SK-N-SH treated with all-trans-retinoic acid at 6 μM for 48 hours (cell line): Measurements from ENCODE around the gene FETUB.

Experiments used
- BACH2 ChIP-seq: fragments of 250-450 bp; sonication (Bioruptor Pico); IDR thresholded peaks from 2 replicates; pipeline ENCODE4 v1.9.0; 2021; ENCODE audit warnings: mild to moderate bottlenecking, borderline replicate concordance
- CREB5 ChIP-seq: fragments of 250-450 bp; sonication (Bioruptor Pico); IDR thresholded peaks from 2 replicates; pipeline ENCODE4 v1.5.1; 2020; ENCODE audit warnings: low read depth, mild to moderate bottlenecking, moderate library complexity
- CSRNP3 ChIP-seq: fragments of 250-450 bp; sonication (Bioruptor Pico); IDR thresholded peaks from 2 replicates; pipeline ENCODE4 v1.5.1; 2021; ENCODE audit warnings: mild to moderate bottlenecking, moderate library complexity
- PATZ1 ChIP-seq: fragments of 250-450 bp; sonication (Bioruptor Pico); IDR thresholded peaks from 2 replicates; pipeline ENCODE4 v1.8.0; 2020; ENCODE audit warnings: mild to moderate bottlenecking, moderate library complexity, borderline replicate concordance
- ZFP30 ChIP-seq: fragments of 450-650 bp; formaldehyde crosslinking; IDR thresholded peaks from 2 replicates; pipeline ENCODE4 v1.5.0; 2022; ENCODE audit warnings: mild to moderate bottlenecking, moderate library complexity
- ZNF70 ChIP-seq: fragments of 450-650 bp; formaldehyde crosslinking; IDR thresholded peaks from 2 replicates; pipeline ENCODE4 v1.5.0; 2020; ENCODE audit warnings: mild to moderate bottlenecking, moderate library complexity
- ZNF8 ChIP-seq: fragments of 450-650 bp; formaldehyde crosslinking; IDR thresholded peaks from 2 replicates; pipeline ENCODE4 v1.5.0; 2020; ENCODE audit warnings: mild to moderate bottlenecking, moderate library complexity

GRCh38 chr3:186614597-186615483, 25.4 kb upstream of the FETUB start:
- TF ChIP-seq CREB5 (CRISPR knock-in tag) = no peak
- TF ChIP-seq ZNF70 (CRISPR knock-in tag) = no peak
- no peak for TF ChIP-seq PATZ1 (CRISPR knock-in tag)
- TF ChIP-seq ZNF8 (CRISPR knock-in tag) = no peak
- no peak for TF ChIP-seq CSRNP3
- no peak for TF ChIP-seq ZFP30 (CRISPR knock-in tag)
- no peak for TF ChIP-seq BACH2 (CRISPR knock-in tag)
